Suprapubic skin (tissue), 4 donors: ENCODE data around the gene DDX4.

Experiments
- EP300 ChIP-seq: sonication (generic); formaldehyde crosslinking; IDR thresholded peaks from one replicate; pipeline ENCODE4 v1.6.1; 2017; ENCODE audit warnings: antibody characterized with exemption
- POLR2A ChIP-seq, 2 donors: fragments of 450-650 bp; IDR thresholded peaks; one replicate each; pipeline ENCODE4 v1.6.1; 2017; ENCODE audit warnings: antibody characterized with exemption in 2 of 2, mild to moderate bottlenecking in 2 of 2, moderate library complexity in 2 of 2
- POLR2AphosphoS5 ChIP-seq, 3 donors: sonication (generic); formaldehyde crosslinking; IDR thresholded peaks; one replicate each; pipeline ENCODE4 v1.6.1; 2017; ENCODE audit warnings: antibody characterized with exemption in 3 of 3
- TF ChIP-seq, protein P1 (sequence below), 2 donors: fragments of 200-600 bp in 1 of 2; fragments of 450-650 bp in 1 of 2; sonication (generic) in 1 of 2; IDR thresholded peaks; one replicate each; pipeline ENCODE4 v1.5.1; 2016 to 2019; ENCODE audit warnings: antibody characterized with exemption in 2 of 2, mild to moderate bottlenecking in 1 of 2, moderate library complexity in 1 of 2

DNA sequence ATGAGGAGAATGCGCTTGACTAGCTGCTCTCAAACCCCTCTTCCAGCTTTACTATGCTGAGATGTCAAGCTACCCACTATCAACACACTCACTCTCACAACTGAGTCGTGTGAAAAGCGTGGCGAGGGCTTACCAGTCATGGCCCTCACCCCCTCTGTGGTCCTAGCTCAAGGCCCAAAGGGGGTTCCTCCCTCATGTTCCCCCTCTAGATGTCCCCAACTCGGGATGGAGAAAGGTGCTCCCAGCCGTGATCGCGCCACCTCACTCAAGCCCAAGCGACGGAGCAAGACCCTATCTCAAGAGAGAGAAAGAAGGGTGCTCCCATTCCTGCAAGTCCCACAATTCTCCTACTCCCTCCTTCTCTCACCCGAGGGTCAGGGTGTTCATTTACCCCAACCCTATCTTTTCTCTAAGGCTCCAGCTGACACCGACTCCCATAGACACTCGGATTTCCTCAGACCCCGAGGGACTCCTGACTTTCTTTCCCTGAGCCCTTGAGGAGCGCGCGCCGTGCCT, 26.3 kb upstream of the DDX4 start:
- TF ChIP-seq, protein P1, sequence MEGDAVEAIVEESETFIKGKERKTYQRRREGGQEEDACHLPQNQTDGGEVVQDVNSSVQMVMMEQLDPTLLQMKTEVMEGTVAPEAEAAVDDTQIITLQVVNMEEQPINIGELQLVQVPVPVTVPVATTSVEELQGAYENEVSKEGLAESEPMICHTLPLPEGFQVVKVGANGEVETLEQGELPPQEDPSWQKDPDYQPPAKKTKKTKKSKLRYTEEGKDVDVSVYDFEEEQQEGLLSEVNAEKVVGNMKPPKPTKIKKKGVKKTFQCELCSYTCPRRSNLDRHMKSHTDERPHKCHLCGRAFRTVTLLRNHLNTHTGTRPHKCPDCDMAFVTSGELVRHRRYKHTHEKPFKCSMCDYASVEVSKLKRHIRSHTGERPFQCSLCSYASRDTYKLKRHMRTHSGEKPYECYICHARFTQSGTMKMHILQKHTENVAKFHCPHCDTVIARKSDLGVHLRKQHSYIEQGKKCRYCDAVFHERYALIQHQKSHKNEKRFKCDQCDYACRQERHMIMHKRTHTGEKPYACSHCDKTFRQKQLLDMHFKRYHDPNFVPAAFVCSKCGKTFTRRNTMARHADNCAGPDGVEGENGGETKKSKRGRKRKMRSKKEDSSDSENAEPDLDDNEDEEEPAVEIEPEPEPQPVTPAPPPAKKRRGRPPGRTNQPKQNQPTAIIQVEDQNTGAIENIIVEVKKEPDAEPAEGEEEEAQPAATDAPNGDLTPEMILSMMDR (IDR thresholded peaks at IDR 0.05), result no peak
- TF ChIP-seq POLR2AphosphoS5 (IDR thresholded peaks at IDR 0.05), result no peak
- no peak for TF ChIP-seq EP300
- no peak for TF ChIP-seq POLR2A (IDR thresholded peaks at IDR 0.05)
